Inferior parietal cortex (tissue), 1 donor: ENCODE measurements around the gene STK32A.
"Not testable (repeated sequence)": the region's sequence is repeated elsewhere in the genome, so short reads cannot be mapped to it uniquely, and the experiment has no call there.

Source experiments
- DNase-seq: peaks from one replicate; pipeline ENCODE4 v3.0.0-alpha.2; 2016; ENCODE audit errors: extremely low spot score

The STK32A gene

GRCh38 chr5:147234825-147235635 is at the start of gene STK32A:
Gene STK32A, plus strand, starts transcription at chr5:147235026. Its CDS starts 4,609 bp downstream, at chr5:147239635.
- no peak for DNase-seq

GRCh38 chr5:147187099-147187540 is 47.7 kb upstream of the STK32A start:
- no peak for DNase-seq

- DNase-seq, result peak; percentile 97
Measured at GRCh38 chr5:147188200-147189108, 46.4 kb upstream of the STK32A start.

GRCh38 chr5:147189109-147189424 is 45.8 kb upstream of the STK32A start:
- DNase-seq, result no peak

GRCh38 chr5:147190331-147190730 is 44.5 kb upstream of the STK32A start:
- no peak for DNase-seq

- no peak for DNase-seq
Measured at GRCh38 chr5:147193123-147193522, 41.7 kb upstream of the STK32A start.

GRCh38 chr5:147200004-147200403 is 34.8 kb upstream of the STK32A start:
- no peak for DNase-seq

- DNase-seq, result no peak
Measured at GRCh38 chr5:147203213-147203612, 31.6 kb upstream of the STK32A start.

GRCh38 chr5:147204576-147204975 is 30.2 kb upstream of the STK32A start:
- DNase-seq, result no peak

GRCh38 chr5:147208134-147208533 is 26.7 kb upstream of the STK32A start:
- DNase-seq, result peak; percentile 90

GRCh38 chr5:147216552-147217154 is 18.2 kb upstream of the STK32A start:
- no peak for DNase-seq

GRCh38 chr5:147223343-147223742 is 11.5 kb upstream of the STK32A start:
- no peak for DNase-seq

GRCh38 chr5:147223948-147224791 is 10.7 kb upstream of the STK32A start:
- peak; percentile 65 for DNase-seq

GRCh38 chr5:147225938-147226337 is 8.9 kb upstream of the STK32A start:
- no peak for DNase-seq

- no peak for DNase-seq
Measured at GRCh38 chr5:147226512-147226911, 8.3 kb upstream of the STK32A start.

GRCh38 chr5:147234239-147234824 is 494 bp upstream of the STK32A start:
- DNase-seq, result no peak

- DNase-seq, result no peak
Measured at GRCh38 chr5:147240266-147240985, 5.6 kb downstream of the STK32A start.

GRCh38 chr5:147243238-147243637 is 8.4 kb downstream of the STK32A start:
- DNase-seq, result not testable (repeated sequence)

GRCh38 chr5:147245381-147246165 is 10.7 kb downstream of the STK32A start:
- DNase-seq, result no peak

- DNase-seq, result no peak
Measured at GRCh38 chr5:147248561-147248960, 13.7 kb downstream of the STK32A start.
